Neuronal stem cell (in vitro differentiated cells): ENCODE data around the gene BCAS2.

Experiments
- DNase-seq: peaks from one replicate; pipeline ENCODE4 v3.0.0-alpha.2; 2013; ENCODE audit warnings: low spot score
- H2AFZ ChIP-seq: one replicate; pipeline ENCODE4 v1.6.1; 2013; ENCODE audit warnings: mild to moderate bottlenecking, low read length, inconsistent platforms
- H2AK5ac ChIP-seq: 2 replicates; pipeline ENCODE4 v1.6.1; 2013; ENCODE audit warnings: low read depth, mild to moderate bottlenecking, inconsistent platforms, low read length, moderate library complexity, mixed read lengths
- H2BK120ac ChIP-seq: 2 replicates; pipeline ENCODE4 v1.6.1; 2013; ENCODE audit warnings: low read depth, mild to moderate bottlenecking, inconsistent platforms, low read length, moderate library complexity, mixed read lengths
- H2BK12ac ChIP-seq: one replicate; pipeline ENCODE4 v1.6.1; 2013; ENCODE audit warnings: low read length, inconsistent platforms
- H2BK15ac ChIP-seq: 2 replicates; pipeline ENCODE4 v1.6.1; 2013; ENCODE audit warnings: mild to moderate bottlenecking, low read length, inconsistent platforms, mixed read lengths
- H2BK5ac ChIP-seq: one replicate; pipeline ENCODE4 v1.6.1; 2013; ENCODE audit warnings: inconsistent platforms, mild to moderate bottlenecking, low read length, moderate library complexity
- H3K14ac ChIP-seq: one replicate; pipeline ENCODE4 v1.6.1; 2013; ENCODE audit warnings: low read length, inconsistent platforms
- H3K18ac ChIP-seq: 2 replicates; pipeline ENCODE4 v1.6.1; 2013; ENCODE audit warnings: low read length, inconsistent platforms
- H3K23ac ChIP-seq: 2 replicates; pipeline ENCODE4 v1.6.1; 2013; ENCODE audit warnings: low read depth, mild to moderate bottlenecking, mixed read lengths, low read length, inconsistent platforms; ENCODE audit not compliant: poor library complexity
- H3K27ac ChIP-seq: replicated peaks from 3 replicates; pipeline ENCODE4 v1.5.1; 2013; ENCODE audit warnings: low read length, inconsistent platforms
- H3K27me3 ChIP-seq, 3 experiments: 2 replicates each; pipeline ENCODE4 v1.6.1; 2013; ENCODE audit warnings: low read length in 3 of 3, mild to moderate bottlenecking in 2 of 3, inconsistent platforms in 1 of 3, low read depth in 1 of 3, mixed read lengths in 1 of 3, moderate library complexity in 1 of 3; ENCODE audit not compliant: control insufficient read depth in 3 of 3, insufficient read depth in 3 of 3
- H3K36me3 ChIP-seq, 2 donors: replicated peaks in 1 of 2; 2 replicates each; pipeline ENCODE4 v1.6.1; 2013; ENCODE audit warnings: low read length in 2 of 2; ENCODE audit not compliant: control insufficient read depth in 2 of 2, insufficient read depth in 2 of 2
- H3K4ac ChIP-seq: 2 replicates; pipeline ENCODE4 v1.6.1; 2013; ENCODE audit warnings: inconsistent platforms, mild to moderate bottlenecking, low read length, moderate library complexity
- H3K4me1 ChIP-seq, 2 donors: 1 replicate in 1 of 2; 2 replicates in 1 of 2; pipeline ENCODE4 v1.6.1; 2013; ENCODE audit warnings: low read length in 2 of 2, low read depth in 1 of 2; ENCODE audit not compliant: control insufficient read depth in 2 of 2, insufficient read depth in 1 of 2
- H3K4me2 ChIP-seq: one replicate; pipeline ENCODE4 v1.6.1; 2013; ENCODE audit warnings: mild to moderate bottlenecking, low read length, inconsistent platforms; ENCODE audit not compliant: insufficient read depth, poor library complexity, severe bottlenecking
- H3K4me3 ChIP-seq, 2 donors: 2 replicates each; pipeline ENCODE4 v1.5.1; 2013; ENCODE audit warnings: low read length in 2 of 2, mild to moderate bottlenecking in 2 of 2, inconsistent platforms in 1 of 2, moderate library complexity in 1 of 2
- H3K79me1 ChIP-seq: one replicate; pipeline ENCODE4 v1.6.1; 2013; ENCODE audit warnings: low read depth, mild to moderate bottlenecking, inconsistent platforms, low read length, moderate library complexity
- H3K9ac ChIP-seq: one replicate; pipeline ENCODE4 v1.6.1; 2013; ENCODE audit warnings: mild to moderate bottlenecking, low read depth, low read length, inconsistent platforms; ENCODE audit not compliant: poor library complexity
- H3K9me3 ChIP-seq, 2 donors: replicated peaks in 1 of 2; 2 replicates each; pipeline versions ENCODE3 to v1.6.1; 2013; ENCODE audit warnings: low read length in 2 of 2, mild to moderate bottlenecking in 2 of 2, inconsistent platforms in 1 of 2, low read depth in 1 of 2, mixed read lengths in 1 of 2, moderate library complexity in 1 of 2; ENCODE audit not compliant: control insufficient read depth in 2 of 2, insufficient read depth in 1 of 2
- H4K8ac ChIP-seq: one replicate; pipeline ENCODE4 v1.6.1; 2013; ENCODE audit warnings: low read depth, mild to moderate bottlenecking, inconsistent platforms, low read length, moderate library complexity
- H4K91ac ChIP-seq: one replicate; pipeline ENCODE4 v1.6.1; 2013; ENCODE audit warnings: low read length, low read depth, mild to moderate bottlenecking, inconsistent platforms; ENCODE audit not compliant: poor library complexity
- WGBS, 2 donors: extraction: QIAGEN DNeasy Blood & Tissue Kit; methylation state at CpG; one replicate each; pipeline ENCODE4 v1.1.7; 2013; ENCODE audit warnings: missing lambda C conversion rate in 2 of 2, mixed read lengths in 1 of 2; ENCODE audit not compliant: insufficient read length in 2 of 2, insufficient replicate concordance in 1 of 2; ENCODE audit errors: extremely low coverage in 2 of 2; 5-methylcytosine and 5-hydroxymethylcytosine counted together

BCAS2 gene

DNA sequence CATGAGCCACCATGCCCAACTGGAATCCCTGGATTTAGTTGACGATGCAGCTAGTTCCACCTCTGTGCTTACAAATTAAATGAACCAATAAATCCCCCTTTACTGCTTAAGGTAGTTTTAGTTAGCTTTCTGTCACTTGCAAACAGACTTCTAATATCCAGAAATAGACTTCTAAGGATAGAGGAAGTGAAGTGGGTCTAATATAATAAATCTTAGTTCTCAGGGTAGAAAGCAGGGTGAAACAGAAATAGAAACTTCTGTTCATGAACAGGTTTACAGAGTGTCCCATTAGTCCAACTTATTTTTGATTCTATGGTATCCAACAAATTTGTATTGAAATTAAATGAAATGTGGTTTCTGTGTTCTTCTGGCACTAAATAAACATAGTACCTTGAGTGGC, 20.1 kb downstream of the BCAS2 start:
- H2BK15ac ChIP-seq, result no peak overlapping the region
- no peak overlapping the region for H2BK5ac ChIP-seq
- H3K36me3 ChIP-seq, result peaks cover 0 to 24% of the 10 kb centered on the region in 2 donors
- H3K79me1 ChIP-seq, result no peaks in the 10 kb centered on the region
- no peak overlapping the region for H3K4me2 ChIP-seq
- H3K9ac ChIP-seq, result no peak overlapping the region
- no peak overlapping the region for H2AK5ac ChIP-seq
- H4K91ac ChIP-seq, result no peak overlapping the region
- no peak overlapping the region for H3K4me3 ChIP-seq
- no peak overlapping the region for H2BK120ac ChIP-seq
- no peak overlapping the region for H3K4ac ChIP-seq
- WGBS, 2 donors, result no CpG with 5 or more reads among the region's 1 CpG
- H4K8ac ChIP-seq, result no peak overlapping the region
- no peak overlapping the region for H2BK12ac ChIP-seq
- H3K27ac ChIP-seq, result no peak overlapping the region
- H3K4me1 ChIP-seq, result no peaks in the 10 kb centered on the region
- no peak overlapping the region for H3K14ac ChIP-seq
- no peak overlapping the region for H3K23ac ChIP-seq
- no peak for DNase-seq
- H2AFZ ChIP-seq, result no peak overlapping the region
- H3K27me3 ChIP-seq, result no peaks in the 10 kb centered on the region
- no peaks in the 10 kb centered on the region for H3K9me3 ChIP-seq
- H3K18ac ChIP-seq, result no peak overlapping the region

DNA sequence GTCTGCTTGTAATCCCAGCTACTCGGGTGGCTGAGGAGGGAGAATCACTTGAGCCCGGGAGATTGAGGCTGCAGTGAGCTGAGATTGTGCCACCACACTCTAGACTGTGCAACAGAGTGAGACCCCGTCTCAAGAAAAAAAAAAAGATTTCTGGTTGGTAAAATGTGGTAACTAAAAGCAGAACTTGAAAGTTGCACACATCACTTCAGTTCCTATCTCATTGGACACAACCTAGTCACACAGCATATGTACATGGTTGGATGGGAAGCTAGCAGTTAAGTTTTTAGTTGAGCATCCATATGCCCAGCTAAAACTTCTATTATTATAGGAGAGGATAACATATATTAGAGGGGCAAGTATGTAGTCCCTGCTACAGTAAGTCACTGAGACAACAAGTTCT, 22.1 kb downstream of the BCAS2 start:
- Histone ChIP-seq H3K4me2 (no peak overlapping the region), H2BK120ac (no peak overlapping the region), H3K9me3 (no peaks in the 10 kb centered on the region), H2BK5ac (no peak overlapping the region), H2BK12ac (no peak overlapping the region), H3K23ac (no peak overlapping the region), H3K4me1 (no peaks in the 10 kb centered on the region), H2AFZ (no peak overlapping the region), H4K91ac (no peak overlapping the region), H4K8ac (no peak overlapping the region), H3K27me3 (no peaks in the 10 kb centered on the region), H3K18ac (no peak overlapping the region), H3K4ac (no peak overlapping the region), H3K36me3 (peaks cover 0 to 4% of the 10 kb centered on the region in 2 donors), H3K4me3 (no peak overlapping the region), H2BK15ac (no peak overlapping the region), H3K9ac (no peak overlapping the region), H3K14ac (no peak overlapping the region), H2AK5ac (no peak overlapping the region), H3K79me1 (no peaks in the 10 kb centered on the region), H3K27ac (no peak overlapping the region)
- no CpG with 5 or more reads among the region's 3 CpGs for WGBS, 2 donors
- no peak for DNase-seq

DNA sequence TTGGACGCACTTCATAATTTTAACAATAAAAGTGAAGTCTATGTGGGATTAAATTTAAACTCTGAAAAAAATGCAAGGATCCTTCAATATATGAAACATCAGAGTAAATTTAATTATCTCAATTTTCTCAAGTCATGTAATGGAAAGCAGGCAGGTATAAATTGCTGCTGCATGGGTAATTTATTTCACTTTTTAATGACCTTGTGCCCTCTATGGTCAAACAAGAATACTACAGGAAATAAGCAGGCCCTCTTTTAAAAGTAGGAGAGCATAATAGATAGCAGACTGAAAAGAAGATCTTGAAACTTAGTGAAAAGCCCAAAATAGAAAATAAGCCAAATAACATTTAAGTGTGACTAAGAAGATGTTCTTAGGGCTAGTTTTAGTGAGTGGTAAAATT, 22.9 kb downstream of the BCAS2 start:
- H2BK12ac ChIP-seq, result no peak overlapping the region
- H3K4me3 ChIP-seq, result no peak overlapping the region
- no peak overlapping the region for H4K91ac ChIP-seq
- H2BK15ac ChIP-seq, result no peak overlapping the region
- no peak for DNase-seq
- H3K9me3 ChIP-seq, result no peaks in the 10 kb centered on the region
- no peak overlapping the region for H2BK5ac ChIP-seq
- H2BK120ac ChIP-seq, result no peak overlapping the region
- no peak overlapping the region for H2AFZ ChIP-seq
- no peak overlapping the region for H4K8ac ChIP-seq
- no peaks in the 10 kb centered on the region for H3K36me3 ChIP-seq
- H3K23ac ChIP-seq, result no peak overlapping the region
- no peaks in the 10 kb centered on the region for H3K27me3 ChIP-seq
- H3K14ac ChIP-seq, result no peak overlapping the region
- no peak overlapping the region for H3K18ac ChIP-seq
- H3K9ac ChIP-seq, result no peak overlapping the region
- WGBS, 2 donors, result no CpG with 5 or more reads among the region's 1 CpG
- no peak overlapping the region for H3K4me2 ChIP-seq
- H3K27ac ChIP-seq, result no peak overlapping the region
- H3K79me1 ChIP-seq, result no peaks in the 10 kb centered on the region
- H3K4ac ChIP-seq, result no peak overlapping the region
- H3K4me1 ChIP-seq, result no peaks in the 10 kb centered on the region
- H2AK5ac ChIP-seq, result no peak overlapping the region

DNA sequence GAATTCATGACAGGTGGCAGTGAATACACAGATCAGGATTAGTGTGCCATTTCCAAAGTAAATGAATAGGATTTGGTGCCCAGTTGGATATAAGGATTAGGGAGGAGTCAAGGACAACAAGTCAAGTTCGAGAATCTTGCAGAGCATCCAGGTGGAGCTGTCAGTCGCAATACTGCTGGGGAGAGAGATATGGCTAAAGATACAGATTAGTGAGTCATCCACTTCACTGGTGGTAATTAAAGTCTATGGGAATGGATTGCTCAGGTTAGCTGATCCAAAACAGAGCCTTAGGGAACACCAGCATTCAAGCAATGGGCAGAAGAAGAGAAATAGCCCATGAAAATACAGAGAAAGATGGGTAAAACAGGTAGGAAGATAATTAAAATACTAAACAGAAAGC, 26.8 kb downstream of the BCAS2 start:
- H4K8ac ChIP-seq, result no peak overlapping the region

More for the DNA sequence above, 26.8 kb downstream of the BCAS2 start:
- H2AFZ ChIP-seq, result no peak overlapping the region
- no peak overlapping the region for H3K18ac ChIP-seq
- H2BK15ac ChIP-seq, result no peak overlapping the region
- no peak overlapping the region for H4K91ac ChIP-seq
- no peak overlapping the region for H3K4ac ChIP-seq
- no CpG with 5 or more reads among the region's 2 CpGs for WGBS, 2 donors
- H2AK5ac ChIP-seq, result no peak overlapping the region
- H3K79me1 ChIP-seq, result no peaks in the 10 kb centered on the region
- H2BK5ac ChIP-seq, result no peak overlapping the region
- DNase-seq, result no peak
- no peak overlapping the region for H3K27ac ChIP-seq
- no peak overlapping the region for H2BK12ac ChIP-seq
- H3K9me3 ChIP-seq, result peaks cover 0 to 3% of the 10 kb centered on the region in 2 donors
- H3K4me3 ChIP-seq, result no peak overlapping the region
- H3K14ac ChIP-seq, result no peak overlapping the region
- H3K23ac ChIP-seq, result no peak overlapping the region
- peaks cover 0 to 2% (median 0%) of the 10 kb centered on the region in 3 experiments for H3K27me3 ChIP-seq
- no peak overlapping the region for H3K9ac ChIP-seq
- no peak overlapping the region for H2BK120ac ChIP-seq
- no peaks in the 10 kb centered on the region for H3K36me3 ChIP-seq
- H3K4me2 ChIP-seq, result no peak overlapping the region
- H3K4me1 ChIP-seq, result no peaks in the 10 kb centered on the region
